ENCODE measurements around the gene MSH5. TPM values are rescaled to one million over a fixed set of nuclear protein-coding genes. Genes with fewer than 3 reads are reported as not detected.

The MSH5 gene
- polyA plus RNA-seq, 3 donors, result 0.58 to 31.2 (median 1.9) TPM

- peaks cover 39 to 40% of the 10 kb centered on the region in 2 donors for H3K36me3 ChIP-seq (replicated peaks in 1 of 2; ENCODE audit: control insufficient read depth in 1 of 2, insufficient read depth in 2 of 2, low read length in 2 of 2)
These were observed 4.9 kb upstream of the MSH5 start for GRCh38 chr6:31734821-31735406.

More at GRCh38 chr6:31734821-31735406, 4.9 kb upstream of the MSH5 start:
- H2AFZ ChIP-seq (ENCODE audit: insufficient read depth, low read depth, low read length, poor library complexity, severe bottlenecking), result no peak overlapping the region
- Mint-ChIP-seq H3K4me3 (peak overlapping the region; percentile 99 to 100), H3K4me1 (peaks cover 65% of the 10 kb centered on the region), H3K27me3 (ENCODE audit: low read depth in 3 of 3) (peaks cover 0 to 5% (median 2%) of the 10 kb centered on the region in 3 donors), H3K9me3 (peaks cover 0 to 2% (median 0%) of the 10 kb centered on the region in 7 donors), H3K36me3 (peaks cover 40 to 47% of the 10 kb centered on the region in 2 donors), H3K27ac (peak overlapping the region; percentile 95 to 100 (median 99))
- peak overlapping the region; percentile 94 for H3K4me2 ChIP-seq (replicated peaks; ENCODE audit: extremely low read depth, low read length, poor library complexity, severe bottlenecking)
- peak overlapping the region; percentile 89 for H3K9ac ChIP-seq (ENCODE audit: insufficient read depth, low read length, poor library complexity, severe bottlenecking)
- peak overlapping the region; percentile 91 to 99 for H3K27ac ChIP-seq (ENCODE audit: low read depth in 1 of 2, low read length in 2 of 2)
- H3K4me1 ChIP-seq (ENCODE audit: control insufficient read depth in 1 of 2, insufficient read depth in 2 of 2, low read length in 2 of 2), result peaks cover 68 to 82% of the 10 kb centered on the region in 2 donors
- intact Hi-C loops (cut with micrococcal nuclease), result loop anchor here (5.0 to 10.0 kb wide), 4 partner anchors 32 to 190 kb away; partner anchors contain the start of genes ATP6V1G2 (in 1 of the 2), CSNK2B (in 1 of the 2), DDX39B (in 1 of the 2) and LY6G5B (in 1 of the 2)
- peak; percentile 83 to 91 (median 89) for DNase-seq
- H3K27me3 ChIP-seq (ENCODE audit: control insufficient read depth in 2 of 2, insufficient read depth in 2 of 2, low read length in 2 of 2), result no peaks in the 10 kb centered on the region
- no peak for TF ChIP-seq CTCF (IDR thresholded peaks at IDR 0.05)
- peaks cover 74% of the 10 kb centered on the region for H3K79me2 ChIP-seq (ENCODE audit: insufficient read depth, low read length)
- 0% methylated on average over 12 of the region's 18 CpGs for WGBS (ENCODE audit: insufficient coverage)
- peak overlapping the region; percentile 74 to 100 (median 96) for H3K4me3 ChIP-seq (replicated peaks in 1 of 3; ENCODE audit: low read depth in 2 of 3, low read length in 3 of 3)
- H4K20me1 ChIP-seq (ENCODE audit: insufficient read depth, low read length), result peaks cover 48% of the 10 kb centered on the region
- H3K9me3 ChIP-seq (replicated peaks in 1 of 2; ENCODE audit: control insufficient read depth in 1 of 2, insufficient read depth in 1 of 2, low read length in 2 of 2), result no peaks in the 10 kb centered on the region
